Right atrium auricular region (tissue), 2 donors: ENCODE measurements around the gene NUP62. TPM values are rescaled to one million over a fixed set of nuclear protein-coding genes. Genes with fewer than 3 reads are reported as not detected.

ENCODE experiments used
- DNase-seq: peaks from one replicate; pipeline ENCODE4 v3.0.0-alpha.2; 2019; ENCODE audit warnings: low spot score
- H3K27ac ChIP-seq, 2 donors: fragments of 200-600 bp; sonication (generic); 1 replicate in 1 of 2; 2 replicates in 1 of 2; pipeline ENCODE4 v1.5.1; 2016 to 2019
- H3K27me3 ChIP-seq, 2 donors: fragments of 200-600 bp; sonication (generic); one replicate each; pipeline versions ENCODE4 v1.5.1 to v1.6.0; 2017 to 2019
- H3K36me3 ChIP-seq: fragments of 200-600 bp; sonication (generic); one replicate; pipeline ENCODE4 v1.5.1; 2016
- H3K4me1 ChIP-seq, 2 donors: fragments of 200-600 bp; sonication (generic); one replicate each; pipeline versions ENCODE4 v1.5.1 to v1.6.0; 2017 to 2019
- H3K4me3 ChIP-seq, 2 donors: fragments of 200-600 bp; sonication (generic); 1 replicate in 1 of 2; 2 replicates in 1 of 2; pipeline ENCODE4 v1.5.1; 2017 to 2019; ENCODE audit warnings: mild to moderate bottlenecking in 1 of 2, moderate library complexity in 1 of 2
- H3K9me3 ChIP-seq, 2 donors: fragments of 200-600 bp; sonication (generic); one replicate each; pipeline ENCODE4 v1.5.1; 2019
- CTCF ChIP-seq, 2 donors: fragments of 200-600 bp; sonication (generic); IDR thresholded peaks; one replicate each; pipeline ENCODE4 v1.5.1; 2019; ENCODE audit warnings: antibody characterized with exemption in 2 of 2
- total RNA-seq, 2 donors: library from RNA; depleted of rRNA; stranded (reverse); fragments of >200 nt; gene quantifications; one replicate each; pipeline ENCODE4 v1.1.0, GENCODE V29; 2016

NUP62 gene
- total RNA-seq, 2 donors from 2014 or later: 23.5 to 32.6 TPM

GRCh38 chr19:49873129-49873521 is 56.2 kb downstream of the NUP62 start:
- no peak overlapping the region for H3K4me3 ChIP-seq
- peaks cover 8% of the 10 kb centered on the region for H3K36me3 ChIP-seq
- DNase-seq: no peak
- no peak overlapping the region for H3K27ac ChIP-seq
- no peak for TF ChIP-seq CTCF (IDR thresholded peaks at IDR 0.05)
- peaks cover 0 to 39% of the 10 kb centered on the region in 2 donors for H3K4me1 ChIP-seq
- no peaks in the 10 kb centered on the region for H3K9me3 ChIP-seq
- H3K27me3 ChIP-seq: no peaks in the 10 kb centered on the region

GRCh38 chr19:49872245-49873128 is 56.8 kb downstream of the NUP62 start:
- no peak overlapping the region for H3K27ac ChIP-seq
- peaks cover 0 to 43% of the 10 kb centered on the region in 2 donors for H3K4me1 ChIP-seq
- no peak for TF ChIP-seq CTCF (IDR thresholded peaks at IDR 0.05)
- peaks cover 8% of the 10 kb centered on the region for H3K36me3 ChIP-seq
- H3K4me3 ChIP-seq: no peak overlapping the region
- DNase-seq: no peak
- no peaks in the 10 kb centered on the region for H3K27me3 ChIP-seq
- H3K9me3 ChIP-seq: no peaks in the 10 kb centered on the region

GRCh38 chr19:49871349-49871985 is 57.8 kb downstream of the NUP62 start:
- no peaks in the 10 kb centered on the region for H3K27me3 ChIP-seq
- H3K4me1 ChIP-seq: peaks cover 0 to 48% of the 10 kb centered on the region in 2 donors
- no peak overlapping the region for H3K27ac ChIP-seq
- H3K9me3 ChIP-seq: no peaks in the 10 kb centered on the region
- TF ChIP-seq CTCF (IDR thresholded peaks at IDR 0.05): no peak
- no peak for DNase-seq
- no peak overlapping the region for H3K4me3 ChIP-seq
- H3K36me3 ChIP-seq: peaks cover 8% of the 10 kb centered on the region

- H3K4me3 ChIP-seq: peak overlapping the region; percentile 40 to 59
- peaks cover 0 to 54% of the 10 kb centered on the region in 2 donors for H3K4me1 ChIP-seq
- DNase-seq: no peak
- H3K27me3 ChIP-seq: no peaks in the 10 kb centered on the region
- H3K27ac ChIP-seq: peak overlapping the region; percentile 86 to 96
- H3K9me3 ChIP-seq: no peaks in the 10 kb centered on the region
- H3K36me3 ChIP-seq: peaks cover 8% of the 10 kb centered on the region
- TF ChIP-seq CTCF (IDR thresholded peaks at IDR 0.05): no peak
Measured at GRCh38 chr19:49870309-49870901, 58.9 kb downstream of the NUP62 start.

GRCh38 chr19:49869484-49870308 is 59.6 kb downstream of the NUP62 start:
- no peaks in the 10 kb centered on the region for H3K27me3 ChIP-seq
- H3K36me3 ChIP-seq: peaks cover 10% of the 10 kb centered on the region
- H3K27ac ChIP-seq: peak overlapping the region; percentile 90 to 96
- H3K4me3 ChIP-seq: peak overlapping the region; percentile 40 to 59
- TF ChIP-seq CTCF (IDR thresholded peaks at IDR 0.05): no peak
- no peaks in the 10 kb centered on the region for H3K9me3 ChIP-seq
- peaks cover 0 to 54% of the 10 kb centered on the region in 2 donors for H3K4me1 ChIP-seq
- peak; percentile 99 for DNase-seq
